22Rv1 (cell line): ENCODE data around the gene SIGLEC15.

ENCODE experiments used
- ZFX ChIP-seq: fragments of 450-650 bp; IDR thresholded peaks from 2 replicates; pipeline ENCODE4 v1.6.1; 2017; ENCODE audit warnings: antibody characterized with exemption, borderline replicate concordance
- TF ChIP-seq, protein P1 (sequence below): fragments of 450-650 bp; IDR thresholded peaks from 2 replicates; pipeline ENCODE4 v1.5.1; 2017; ENCODE audit warnings: mild to moderate bottlenecking

DNA sequence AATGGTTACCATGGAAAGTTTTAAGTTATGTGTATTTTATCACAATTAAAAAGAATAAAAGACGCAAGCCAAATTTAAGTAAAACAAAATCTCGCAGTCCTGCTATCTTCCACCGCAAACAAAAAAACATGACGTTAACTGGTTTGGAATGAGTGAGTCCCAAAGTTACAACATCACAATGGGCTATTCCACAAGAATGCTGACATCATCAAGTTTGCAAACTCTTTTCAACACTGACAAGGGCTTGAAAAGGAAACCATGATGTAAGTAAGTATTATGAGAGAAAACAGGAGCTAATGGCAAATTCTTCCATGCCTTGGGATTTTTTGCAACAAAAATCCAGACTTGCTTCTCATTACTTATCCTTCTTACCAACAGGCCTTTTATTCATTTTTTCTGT, 31.1 kb downstream of the SIGLEC15 start:
- TF ChIP-seq, protein P1, sequence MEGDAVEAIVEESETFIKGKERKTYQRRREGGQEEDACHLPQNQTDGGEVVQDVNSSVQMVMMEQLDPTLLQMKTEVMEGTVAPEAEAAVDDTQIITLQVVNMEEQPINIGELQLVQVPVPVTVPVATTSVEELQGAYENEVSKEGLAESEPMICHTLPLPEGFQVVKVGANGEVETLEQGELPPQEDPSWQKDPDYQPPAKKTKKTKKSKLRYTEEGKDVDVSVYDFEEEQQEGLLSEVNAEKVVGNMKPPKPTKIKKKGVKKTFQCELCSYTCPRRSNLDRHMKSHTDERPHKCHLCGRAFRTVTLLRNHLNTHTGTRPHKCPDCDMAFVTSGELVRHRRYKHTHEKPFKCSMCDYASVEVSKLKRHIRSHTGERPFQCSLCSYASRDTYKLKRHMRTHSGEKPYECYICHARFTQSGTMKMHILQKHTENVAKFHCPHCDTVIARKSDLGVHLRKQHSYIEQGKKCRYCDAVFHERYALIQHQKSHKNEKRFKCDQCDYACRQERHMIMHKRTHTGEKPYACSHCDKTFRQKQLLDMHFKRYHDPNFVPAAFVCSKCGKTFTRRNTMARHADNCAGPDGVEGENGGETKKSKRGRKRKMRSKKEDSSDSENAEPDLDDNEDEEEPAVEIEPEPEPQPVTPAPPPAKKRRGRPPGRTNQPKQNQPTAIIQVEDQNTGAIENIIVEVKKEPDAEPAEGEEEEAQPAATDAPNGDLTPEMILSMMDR, result no peak
- TF ChIP-seq ZFX, result no peak
